Thoracic aorta (tissue), 2 donors: ENCODE results near the gene MAGI1. TPM values are rescaled to one million over a fixed set of nuclear protein-coding genes. Genes with fewer than 3 reads are reported as not detected.

Experiments used
- ATAC-seq: fragments of 150-250 bp; one replicate; pipeline ENCODE4 v1.8.0; 2017; ENCODE audit warnings: low read depth; ENCODE audit not compliant: insufficient number of reproducible peaks, low FRiP score
- DNase-seq: peaks from one replicate; pipeline ENCODE4 v3.0.0-alpha.2; 2020; ENCODE audit warnings: low spot score
- H3K27ac ChIP-seq, 2 donors: fragments of 200-600 bp; sonication (generic); 1 replicate in 1 of 2; 2 replicates in 1 of 2; pipeline ENCODE4 v1.5.1; 2016; ENCODE audit warnings: mild to moderate bottlenecking in 2 of 2, moderate library complexity in 2 of 2
- H3K27me3 ChIP-seq: fragments of 200-600 bp; sonication (generic); replicated peaks from 2 replicates; pipeline ENCODE4 v1.6.0; 2016; ENCODE audit warnings: mild to moderate bottlenecking; ENCODE audit not compliant: insufficient read depth
- H3K36me3 ChIP-seq: fragments of 200-600 bp; sonication (generic); one replicate; pipeline ENCODE4 v1.5.1; 2016
- H3K4me1 ChIP-seq, 2 donors: fragments of 200-600 bp; sonication (generic); 1 replicate in 1 of 2; 2 replicates in 1 of 2; pipeline versions ENCODE4 v1.5.1 to v1.6.0; 2016; ENCODE audit warnings: low read depth in 2 of 2, mild to moderate bottlenecking in 1 of 2; ENCODE audit not compliant: control insufficient read depth in 1 of 2
- H3K4me3 ChIP-seq: fragments of 200-600 bp; sonication (generic); 2 replicates; pipeline ENCODE4 v1.5.1; 2016; ENCODE audit warnings: mild to moderate bottlenecking
- H3K9me3 ChIP-seq: fragments of 200-600 bp; sonication (generic); 2 replicates; pipeline ENCODE4 v1.5.1; 2016
- CTCF ChIP-seq: fragments of 200-600 bp; sonication (generic); IDR thresholded peaks from one replicate; pipeline ENCODE4 v1.5.1; 2019; ENCODE audit warnings: antibody characterized with exemption
- total RNA-seq, 2 donors: library from RNA; depleted of rRNA; stranded (reverse); fragments of >200 nt; gene quantifications; one replicate each; pipeline versions ENCODE4 v1.1.0 to v1.2.3, GENCODE V29; 2016

The MAGI1 gene
- total RNA-seq, 2 donors from 2014 or later: 48.2 to 88.5 TPM

GRCh38 chr3:65658401-65658800 lies 380.3 kb downstream of the MAGI1 start:
- no peak for ATAC-seq
- H3K27me3 ChIP-seq: no peaks in the 10 kb centered on the region
- H3K27ac ChIP-seq: no peak overlapping the region
- no peak for TF ChIP-seq CTCF
- DNase-seq: no peak
- no peaks in the 10 kb centered on the region for H3K36me3 ChIP-seq
- no peaks in the 10 kb centered on the region for H3K9me3 ChIP-seq
- no peak overlapping the region for H3K4me3 ChIP-seq
- H3K4me1 ChIP-seq: peaks cover 4 to 22% of the 10 kb centered on the region in 2 donors

DNA sequence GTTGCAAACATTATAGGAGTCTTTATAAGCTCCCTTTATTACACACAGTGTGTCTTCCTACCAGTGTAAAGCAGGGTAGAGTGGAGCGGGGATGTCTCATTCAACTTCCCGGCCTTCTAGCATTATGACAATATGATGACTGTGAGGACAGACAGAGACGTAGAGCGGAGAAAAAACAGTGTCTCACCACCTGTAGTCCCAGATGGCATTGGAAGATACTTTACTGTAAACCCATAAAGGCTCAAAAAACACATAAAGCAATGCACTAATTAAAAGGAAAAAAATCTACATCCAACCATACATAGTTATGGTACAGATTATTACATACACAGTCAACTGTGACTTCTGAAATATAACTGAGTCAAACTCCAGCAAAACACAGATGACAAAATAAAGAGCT lies 383.7 kb downstream of the MAGI1 start:
- H3K9me3 ChIP-seq: no peaks in the 10 kb centered on the region
- H3K4me1 ChIP-seq: peaks cover 4 to 22% of the 10 kb centered on the region in 2 donors
- H3K27ac ChIP-seq: no peak overlapping the region
- no peak for DNase-seq
- no peak overlapping the region for H3K4me3 ChIP-seq
- TF ChIP-seq CTCF: no peak
- H3K27me3 ChIP-seq: no peaks in the 10 kb centered on the region
- no peaks in the 10 kb centered on the region for H3K36me3 ChIP-seq
- no peak for ATAC-seq

DNA sequence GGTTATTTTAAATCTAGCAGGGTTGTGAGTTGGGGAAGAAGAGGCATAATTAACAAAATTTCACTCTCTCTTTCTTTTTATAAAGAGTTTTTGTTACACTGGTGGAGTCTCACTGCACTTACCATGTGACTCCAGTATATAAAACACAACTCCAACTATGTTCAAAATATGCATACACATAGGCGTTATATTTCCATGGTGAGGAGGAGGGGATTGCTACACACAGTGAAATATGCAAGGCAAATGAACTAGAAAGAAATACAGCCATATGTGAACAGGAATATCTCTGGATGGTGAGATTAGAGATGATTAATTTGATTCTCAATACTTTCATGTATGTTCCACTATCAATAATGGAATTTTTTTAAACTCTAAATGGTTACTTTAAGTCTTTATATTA lies 385.0 kb downstream of the MAGI1 start:
- no peak for TF ChIP-seq CTCF
- no peak overlapping the region for H3K4me3 ChIP-seq
- no peaks in the 10 kb centered on the region for H3K36me3 ChIP-seq
- H3K9me3 ChIP-seq: no peaks in the 10 kb centered on the region
- no peaks in the 10 kb centered on the region for H3K27me3 ChIP-seq
- H3K27ac ChIP-seq: no peak overlapping the region
- ATAC-seq (no peak), DNase-seq (no peak)
- H3K4me1 ChIP-seq: peaks cover 0 to 12% of the 10 kb centered on the region in 2 donors

- no peaks in the 10 kb centered on the region for H3K27me3 ChIP-seq
- no peaks in the 10 kb centered on the region for H3K4me1 ChIP-seq
- TF ChIP-seq CTCF: no peak
- H3K4me3 ChIP-seq: no peak overlapping the region
- ATAC-seq (no peak), DNase-seq (no peak)
- peaks cover 9% of the 10 kb centered on the region for H3K9me3 ChIP-seq
- no peaks in the 10 kb centered on the region for H3K36me3 ChIP-seq
- no peak overlapping the region for H3K27ac ChIP-seq
These were observed 388.5 kb downstream of the MAGI1 start for GRCh38 chr3:65650247-65650646.

- Histone ChIP-seq H3K4me3 (no peak overlapping the region), H3K27me3 (no peaks in the 10 kb centered on the region), H3K27ac (no peak overlapping the region), H3K36me3 (no peaks in the 10 kb centered on the region), H3K9me3 (peaks cover 9% of the 10 kb centered on the region), H3K4me1 (peaks cover 7 to 16% of the 10 kb centered on the region in 2 donors)
- DNase-seq (no peak), ATAC-seq (no peak)
- no peak for TF ChIP-seq CTCF
These were observed 391.3 kb downstream of the MAGI1 start for GRCh38 chr3:65647369-65647768.
